K562 (cell line): ENCODE measurements around the gene PTGER4. TPM values are rescaled to one million over a fixed set of nuclear protein-coding genes. Genes with fewer than 3 reads are reported as not detected.

ENCODE experiments used
- ATAC-seq: fragments of 200-7000 bp; cut with Tn5 transposase; 3 replicates; pipeline ENCODE4 v1.9.1; 2020; ENCODE audit warnings: moderate library complexity
- BruUV-seq: library from RNA; stranded (reverse); fragments of 400-500 nt; replicated peaks from 2 replicates; lab custom pipeline; 2021; lab: Mats Ljungman, UMichigan
- CTCF ChIA-PET: fragments of 300-600 bp; formaldehyde crosslinking; extraction: SDS; loops from one replicate; lab custom pipeline; 2021; ENCODE audit warnings: low intra/inter-chr PET ratio; lab: Yijun Ruan, JAX
- POLR2A ChIA-PET: fragments of 300-600, 350-650 bp; sonication (Branson Sonifier 250); formaldehyde crosslinking; extraction: SDS; loops from one replicate; lab custom pipeline; 2021; ENCODE audit warnings: antibody characterized with exemption, inconsistent platforms; lab: Yijun Ruan, JAX
- DNase-seq, 4 experiments: peaks; one replicate each; pipeline versions ENCODE4 v3.0.0 to v3.0.0-alpha.2; 2011 to 2018; ENCODE audit warnings: low spot score in 3 of 4, mixed read lengths in 3 of 4; ENCODE audit errors: extremely low read depth in 1 of 4
- FAIRE-seq: peaks from 2 replicates; lab custom pipeline; 2011; peaks lifted over from hg19 to GRCh38; lab: Jason Lieb, UNC
- H2AFZ ChIP-seq: 2 replicates; pipeline ENCODE4 v1.6.0; 2011; ENCODE audit warnings: low read depth, low read length, control low read depth, inconsistent platforms
- H3K27ac ChIP-seq: fragments of 200-600 bp; 3 replicates; pipeline ENCODE4 v1.8.0; 2011; ENCODE audit warnings: low read depth, mild to moderate bottlenecking, control low read depth, inconsistent platforms, low read length, moderate library complexity, mixed read lengths; ENCODE audit errors: extremely low read depth
- H3K27me3 ChIP-seq, 2 experiments: fragments of 300-600 bp in 1 of 2; 2 replicates in 1 of 2; 3 replicates in 1 of 2; pipeline versions ENCODE4 v1.6.0 to v1.8.0; 2011; ENCODE audit warnings: inconsistent platforms in 2 of 2, low read length in 2 of 2, mild to moderate bottlenecking in 1 of 2, mixed read lengths in 1 of 2, moderate library complexity in 1 of 2; ENCODE audit not compliant: control insufficient read depth in 2 of 2, insufficient read depth in 2 of 2
- H3K36me3 ChIP-seq: fragments of 300-600 bp; 3 replicates; pipeline ENCODE4 v1.8.0; 2011; ENCODE audit warnings: mild to moderate bottlenecking, low read length, inconsistent platforms; ENCODE audit not compliant: control insufficient read depth, insufficient read depth
- H3K4me1 ChIP-seq, 2 experiments: fragments of 200-600 bp in 1 of 2; replicated peaks in 1 of 2; 2 replicates in 1 of 2; 3 replicates in 1 of 2; pipeline versions ENCODE4 v1.5.1 to v1.8.0; 2011; ENCODE audit warnings: inconsistent platforms in 2 of 2, low read length in 2 of 2, mild to moderate bottlenecking in 1 of 2, mixed read lengths in 1 of 2, moderate library complexity in 1 of 2; ENCODE audit not compliant: control insufficient read depth in 2 of 2, insufficient read depth in 2 of 2
- H3K4me2 ChIP-seq: 2 replicates; pipeline ENCODE4 v1.6.1; 2011; ENCODE audit warnings: low read length, control low read depth, inconsistent platforms, mixed read lengths; ENCODE audit not compliant: insufficient read depth
- H3K4me3 ChIP-seq: fragments of 200-600 bp; sonication (generic), shearing (Covaris generic); 2 replicates; pipeline ENCODE4 v1.5.1; 2016; ENCODE audit warnings: control low read depth, inconsistent platforms
- H3K79me2 ChIP-seq: fragments of 200-600 bp; 3 replicates; pipeline ENCODE4 v1.8.0; 2011; ENCODE audit warnings: low read length, inconsistent platforms; ENCODE audit not compliant: control insufficient read depth, insufficient read depth
- H3K9ac ChIP-seq, 2 experiments: 2 replicates each; pipeline versions ENCODE4 v1.6.0 to v1.6.1; 2011; ENCODE audit warnings: low read depth in 2 of 2, low read length in 2 of 2, control low read depth in 1 of 2, inconsistent platforms in 1 of 2, mild to moderate bottlenecking in 1 of 2, mixed read lengths in 1 of 2; ENCODE audit not compliant: insufficient read depth in 1 of 2
- H3K9me1 ChIP-seq: one replicate; pipeline ENCODE4 v1.6.0; 2011; ENCODE audit warnings: inconsistent platforms, mild to moderate bottlenecking, low read length, moderate library complexity; ENCODE audit not compliant: control insufficient read depth, insufficient read depth
- H3K9me3 ChIP-seq: replicated peaks from 2 replicates; pipeline ENCODE4 v1.5.1; 2011; ENCODE audit warnings: low read depth, low read length, inconsistent platforms; ENCODE audit not compliant: control insufficient read depth, insufficient read depth
- H4K20me1 ChIP-seq: replicated peaks from 2 replicates; pipeline ENCODE4 v1.6.1; 2011; ENCODE audit warnings: low read length, inconsistent platforms, mixed read lengths; ENCODE audit not compliant: control insufficient read depth, insufficient read depth
- KAT8 ChIP-seq: fragments of 450-650 bp; IDR thresholded peaks from 2 replicates; pipeline ENCODE4 v1.6.1; 2016; ENCODE audit warnings: low read depth, mild to moderate bottlenecking
- RFX1 ChIP-seq: fragments of 450-650 bp; IDR thresholded peaks from 2 replicates; pipeline ENCODE4 v1.6.1; 2016; ENCODE audit warnings: mild to moderate bottlenecking, moderate library complexity
- WGBS: fragments of 100-300 bp; shearing (Covaris generic); methylation state at CpG from one replicate; pipeline ENCODE4 v1.1.6; 2016; ENCODE audit warnings: low coverage, mixed read lengths; ENCODE audit not compliant: insufficient coverage; ENCODE audit errors: missing lambda C conversion rate; 5-methylcytosine and 5-hydroxymethylcytosine counted together
- in situ Hi-C: fragments of 300-500 bp; cut with MboI; formaldehyde crosslinking; loops from 4 replicates; pipeline ENCODE4 v1.15.0; 2018; ENCODE audit warnings: inconsistent platforms, mixed read lengths
- intact Hi-C: fragments of 100-400 bp; cut with micrococcal nuclease; formaldehyde crosslinking; loops from 2 replicates; pipeline ENCODE4 v1.14.2; 2022
- polyA plus RNA-seq, 8 experiments: library from polyadenylated mRNA; depleted of rRNA in 4 of 8; stranded (reverse) in 5 of 8; unstranded in 3 of 8; fragments of >200 nt; fragmentation: Nextera tagmentation in 2 of 8; fragmentation: Illumina TruSeq in 1 of 8; extraction: Ambion mirVana in 2 of 8; extraction: Trizol in 1 of 8; gene quantifications; 2 replicates each; pipeline versions ENCODE4 v1.2.1 to v1.2.3, GENCODE V29; 2011 to 2014; ENCODE audit warnings: inconsistent platforms in 1 of 8, missing spikeins in 1 of 8
- total RNA-seq, 7 experiments: library from RNA; depleted of rRNA in 6 of 7; stranded (reverse); fragments of >200 nt in 6 of 7; fragmentation: Illumina TruSeq in 2 of 7; extraction: Trizol in 2 of 7; gene quantifications; 2 replicates each; pipeline versions ENCODE4 v1.2.1 to v1.2.3, GENCODE V29; 2011 to 2021; ENCODE audit warnings: low replicate concordance in 1 of 7
- TF ChIP-seq, protein P1 (sequence below): fragments of 450-650 bp; formaldehyde crosslinking; IDR thresholded peaks from 2 replicates; pipeline ENCODE4 v1.4.0; 2020; ENCODE audit warnings: mild to moderate bottlenecking, moderate library complexity

The PTGER4 gene
- total and polyA plus RNA-seq, 9 of the 15 experiments (the other 6 are each of a cell fraction or from before 2014, with no cell fraction given) = 0.31 TPM; not detected in 8

- intact Hi-C loops = no loop called here
- DNase-seq (no peak), FAIRE-seq (no peak)
- peaks cover 0 to 14% of the 10 kb centered on the region in 2 experiments; a peak in 2 of 5 replicates for H3K4me1 ChIP-seq
- no peaks in the 10 kb centered on the region for H4K20me1 ChIP-seq
- H3K9ac ChIP-seq = no peak overlapping the region
- H3K36me3 ChIP-seq = no peaks in the 10 kb centered on the region
- CTCF ChIA-PET = no interaction called here
- no TSS peak for BruUV-seq
- H3K9me3 ChIP-seq = no peaks in the 10 kb centered on the region
- TF ChIP-seq RFX1 = no peak
- no peak for TF ChIP-seq KAT8
- TF ChIP-seq, protein P1, sequence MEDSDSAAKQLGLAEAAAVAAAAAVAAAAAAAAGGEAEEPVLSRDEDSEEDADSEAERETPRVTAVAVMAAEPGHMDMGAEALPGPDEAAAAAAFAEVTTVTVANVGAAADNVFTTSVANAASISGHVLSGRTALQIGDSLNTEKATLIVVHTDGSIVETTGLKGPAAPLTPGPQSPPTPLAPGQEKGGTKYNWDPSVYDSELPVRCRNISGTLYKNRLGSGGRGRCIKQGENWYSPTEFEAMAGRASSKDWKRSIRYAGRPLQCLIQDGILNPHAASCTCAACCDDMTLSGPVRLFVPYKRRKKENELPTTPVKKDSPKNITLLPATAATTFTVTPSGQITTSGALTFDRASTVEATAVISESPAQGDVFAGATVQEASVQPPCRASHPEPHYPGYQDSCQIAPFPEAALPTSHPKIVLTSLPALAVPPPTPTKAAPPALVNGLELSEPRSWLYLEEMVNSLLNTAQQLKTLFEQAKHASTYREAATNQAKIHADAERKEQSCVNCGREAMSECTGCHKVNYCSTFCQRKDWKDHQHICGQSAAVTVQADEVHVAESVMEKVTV = no peak
- TF ChIP-seq, all 486 proteins: peak for 0
- in situ Hi-C loops = loop anchor here (25.0 kb wide), 1 partner anchor 738 kb away; no protein-coding TSS in a partner anchor
- no peaks in the 10 kb centered on the region for H3K79me2 ChIP-seq
- POLR2A ChIA-PET = no interaction called here
- no peak overlapping the region for H3K27ac ChIP-seq
- WGBS = 3% methylated on average over 7 of the region's 7 CpGs
- peaks cover 4 to 14% of the 10 kb centered on the region in 2 experiments for H3K27me3 ChIP-seq
- H3K4me2 ChIP-seq = no peak overlapping the region
- no peaks in the 10 kb centered on the region for H3K9me1 ChIP-seq
- no peak overlapping the region for H3K4me3 ChIP-seq
- ATAC-seq = no peak
- no peak overlapping the region for H2AFZ ChIP-seq
Observed at GRCh38 chr5:40675396-40676133, 4.2 kb upstream of the PTGER4 start.
